H1 (cell line): Measurements from ENCODE around the gene MECR.

Experiments
- ASH2L ChIP-seq: fragments of 200-600, 300-600 bp; sonication (generic); IDR thresholded peaks from one replicate; pipeline ENCODE4 v1.7.1; 2017; ENCODE audit warnings: low read length
- BRCA1 ChIP-seq: IDR thresholded peaks from 2 replicates; pipeline ENCODE4 v1.6.1; 2012; ENCODE audit warnings: low read depth, low read length, improper control_type of control experiment
- CHD2 ChIP-seq: IDR thresholded peaks from 2 replicates; pipeline ENCODE4 v1.6.1; 2012; ENCODE audit warnings: low read length, improper control_type of control experiment
- EP300 ChIP-seq, 2 experiments: IDR thresholded peaks; 1 replicate in 1 of 2; 2 replicates in 1 of 2; pipeline ENCODE4 v1.6.1; 2011 to 2012; ENCODE audit warnings: low read depth in 2 of 2, low read length in 2 of 2, mild to moderate bottlenecking in 2 of 2, borderline replicate concordance in 1 of 2, inconsistent platforms in 1 of 2, moderate library complexity in 1 of 2
- TF ChIP-seq, protein P1 (sequence below), 3 experiments: IDR thresholded peaks; 1 replicate in 2 of 3; 2 replicates in 1 of 3; pipeline versions ENCODE4 v1.5.1 to v1.6.1; 2011; ENCODE audit warnings: low read length in 3 of 3, mild to moderate bottlenecking in 3 of 3, inconsistent platforms in 2 of 3, low read depth in 1 of 3, moderate library complexity in 1 of 3; ENCODE audit not compliant: insufficient read depth in 1 of 3; ENCODE audit errors: control extremely low read depth in 1 of 3
- TF ChIP-seq, protein P2 (sequence below): IDR thresholded peaks from 2 replicates; pipeline ENCODE4 v1.6.1; 2011; ENCODE audit warnings: low read depth, mild to moderate bottlenecking, low read length; ENCODE audit not compliant: insufficient read depth

DNA sequence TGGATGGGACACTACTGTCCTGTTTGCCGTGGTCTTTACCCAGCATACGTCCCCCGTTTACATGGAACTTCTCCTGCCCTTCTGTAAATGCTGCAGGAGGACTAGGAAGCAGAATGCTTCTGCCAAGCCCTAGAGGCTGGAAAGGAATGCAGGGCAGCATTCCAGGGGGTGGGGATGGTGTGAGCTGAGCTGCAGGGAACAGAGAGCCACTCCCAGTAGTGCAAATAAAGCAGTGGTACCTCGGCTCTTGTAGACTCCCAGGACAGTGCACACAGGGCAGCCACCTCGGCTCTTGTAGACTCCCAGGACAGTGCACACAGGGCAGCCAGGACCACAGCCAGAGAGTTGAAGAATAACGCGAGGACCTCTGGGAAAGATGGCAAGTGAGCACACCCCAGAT, 41.0 kb upstream of the MECR start:
- TF ChIP-seq CHD2 (no peak), ASH2L (no peak), BRCA1 (no peak), EP300 (IDR thresholded peaks at IDR 0.05; ENCODE audit: borderline replicate concordance in 1 of 2, low read depth in 2 of 2, low read length in 2 of 2) (0 out of 3 replicates have a peak, but pooled peaks of 1 of the 2 experiments have one; percentile 12)
- TF ChIP-seq, protein P1, sequence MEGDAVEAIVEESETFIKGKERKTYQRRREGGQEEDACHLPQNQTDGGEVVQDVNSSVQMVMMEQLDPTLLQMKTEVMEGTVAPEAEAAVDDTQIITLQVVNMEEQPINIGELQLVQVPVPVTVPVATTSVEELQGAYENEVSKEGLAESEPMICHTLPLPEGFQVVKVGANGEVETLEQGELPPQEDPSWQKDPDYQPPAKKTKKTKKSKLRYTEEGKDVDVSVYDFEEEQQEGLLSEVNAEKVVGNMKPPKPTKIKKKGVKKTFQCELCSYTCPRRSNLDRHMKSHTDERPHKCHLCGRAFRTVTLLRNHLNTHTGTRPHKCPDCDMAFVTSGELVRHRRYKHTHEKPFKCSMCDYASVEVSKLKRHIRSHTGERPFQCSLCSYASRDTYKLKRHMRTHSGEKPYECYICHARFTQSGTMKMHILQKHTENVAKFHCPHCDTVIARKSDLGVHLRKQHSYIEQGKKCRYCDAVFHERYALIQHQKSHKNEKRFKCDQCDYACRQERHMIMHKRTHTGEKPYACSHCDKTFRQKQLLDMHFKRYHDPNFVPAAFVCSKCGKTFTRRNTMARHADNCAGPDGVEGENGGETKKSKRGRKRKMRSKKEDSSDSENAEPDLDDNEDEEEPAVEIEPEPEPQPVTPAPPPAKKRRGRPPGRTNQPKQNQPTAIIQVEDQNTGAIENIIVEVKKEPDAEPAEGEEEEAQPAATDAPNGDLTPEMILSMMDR (IDR thresholded peaks at IDR 0.05; ENCODE audit: control extremely low read depth in 1 of 3, insufficient read depth in 1 of 3, low read depth in 1 of 3, low read length in 3 of 3), result no peak
- TF ChIP-seq, protein P2, sequence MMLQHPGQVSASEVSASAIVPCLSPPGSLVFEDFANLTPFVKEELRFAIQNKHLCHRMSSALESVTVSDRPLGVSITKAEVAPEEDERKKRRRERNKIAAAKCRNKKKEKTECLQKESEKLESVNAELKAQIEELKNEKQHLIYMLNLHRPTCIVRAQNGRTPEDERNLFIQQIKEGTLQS, result no peak
